GM12865 (cell line): ENCODE measurements around the gene WNT7B.

Source experiments
- DNase-seq: peaks from one replicate; pipeline ENCODE4 v3.0.0; 2010; ENCODE audit warnings: low read depth
- H3K4me3 ChIP-seq: 2 replicates; pipeline ENCODE4 v1.5.1; 2011; ENCODE audit warnings: mild to moderate bottlenecking, low read depth, low read length, control low read depth
- TF ChIP-seq, protein P1 (sequence below): IDR thresholded peaks from 2 replicates; pipeline ENCODE4 v1.5.1; 2011; ENCODE audit warnings: low read length, control low read depth, low read depth, inconsistent platforms; ENCODE audit not compliant: insufficient read depth; ENCODE audit errors: missing control alignments

WNT7B gene

GRCh38 chr22:45905326-45905923, 71.5 kb downstream of the WNT7B start:
- TF ChIP-seq, protein P1, sequence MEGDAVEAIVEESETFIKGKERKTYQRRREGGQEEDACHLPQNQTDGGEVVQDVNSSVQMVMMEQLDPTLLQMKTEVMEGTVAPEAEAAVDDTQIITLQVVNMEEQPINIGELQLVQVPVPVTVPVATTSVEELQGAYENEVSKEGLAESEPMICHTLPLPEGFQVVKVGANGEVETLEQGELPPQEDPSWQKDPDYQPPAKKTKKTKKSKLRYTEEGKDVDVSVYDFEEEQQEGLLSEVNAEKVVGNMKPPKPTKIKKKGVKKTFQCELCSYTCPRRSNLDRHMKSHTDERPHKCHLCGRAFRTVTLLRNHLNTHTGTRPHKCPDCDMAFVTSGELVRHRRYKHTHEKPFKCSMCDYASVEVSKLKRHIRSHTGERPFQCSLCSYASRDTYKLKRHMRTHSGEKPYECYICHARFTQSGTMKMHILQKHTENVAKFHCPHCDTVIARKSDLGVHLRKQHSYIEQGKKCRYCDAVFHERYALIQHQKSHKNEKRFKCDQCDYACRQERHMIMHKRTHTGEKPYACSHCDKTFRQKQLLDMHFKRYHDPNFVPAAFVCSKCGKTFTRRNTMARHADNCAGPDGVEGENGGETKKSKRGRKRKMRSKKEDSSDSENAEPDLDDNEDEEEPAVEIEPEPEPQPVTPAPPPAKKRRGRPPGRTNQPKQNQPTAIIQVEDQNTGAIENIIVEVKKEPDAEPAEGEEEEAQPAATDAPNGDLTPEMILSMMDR: no peak
- no peak overlapping the region for H3K4me3 ChIP-seq
- DNase-seq: no peak

GRCh38 chr22:45904236-45904635, 72.7 kb downstream of the WNT7B start:
- no peak for DNase-seq
- TF ChIP-seq, protein P1: no peak
- no peak overlapping the region for H3K4me3 ChIP-seq

GRCh38 chr22:45903355-45904135, 73.4 kb downstream of the WNT7B start:
- TF ChIP-seq, protein P1: no peak
- no peak for DNase-seq
- H3K4me3 ChIP-seq: no peak overlapping the region

DNA sequence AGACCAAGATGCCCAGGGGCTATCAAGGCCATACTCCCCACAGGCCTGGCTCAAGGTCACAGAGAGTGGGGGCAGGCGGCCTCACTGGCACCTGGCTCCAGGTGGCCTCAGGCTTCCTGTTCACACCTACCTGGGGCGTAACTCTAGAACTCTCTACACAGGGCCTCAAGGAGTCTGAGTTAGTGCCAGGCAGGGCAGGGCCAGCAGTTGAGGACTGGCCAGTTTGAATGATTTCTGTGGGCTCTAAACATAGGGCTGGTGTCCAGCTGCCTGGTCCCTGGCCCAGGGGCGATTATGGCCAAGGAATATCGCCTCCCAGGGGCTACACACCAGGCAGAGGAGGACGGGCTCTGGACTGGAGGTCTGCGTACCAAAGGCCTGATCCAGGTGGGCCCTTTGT, 79.2 kb downstream of the WNT7B start:
- no peak for DNase-seq
- TF ChIP-seq, protein P1: no peak
- no peak overlapping the region for H3K4me3 ChIP-seq

GRCh38 chr22:45896964-45897538, 79.9 kb downstream of the WNT7B start:
- DNase-seq: no peak
- H3K4me3 ChIP-seq: no peak overlapping the region
- TF ChIP-seq, protein P1: no peak

- DNase-seq: no peak
- no peak overlapping the region for H3K4me3 ChIP-seq
- TF ChIP-seq, protein P1: no peak
Measured at GRCh38 chr22:45896153-45896951, 80.6 kb downstream of the WNT7B start.
